ENCODE results near the gene RIMKLB.
"Not testable (repeated sequence)": the region's sequence is repeated elsewhere in the genome, so short reads cannot be mapped to it uniquely, and the experiment has no call there.

Gene RIMKLB

DNA sequence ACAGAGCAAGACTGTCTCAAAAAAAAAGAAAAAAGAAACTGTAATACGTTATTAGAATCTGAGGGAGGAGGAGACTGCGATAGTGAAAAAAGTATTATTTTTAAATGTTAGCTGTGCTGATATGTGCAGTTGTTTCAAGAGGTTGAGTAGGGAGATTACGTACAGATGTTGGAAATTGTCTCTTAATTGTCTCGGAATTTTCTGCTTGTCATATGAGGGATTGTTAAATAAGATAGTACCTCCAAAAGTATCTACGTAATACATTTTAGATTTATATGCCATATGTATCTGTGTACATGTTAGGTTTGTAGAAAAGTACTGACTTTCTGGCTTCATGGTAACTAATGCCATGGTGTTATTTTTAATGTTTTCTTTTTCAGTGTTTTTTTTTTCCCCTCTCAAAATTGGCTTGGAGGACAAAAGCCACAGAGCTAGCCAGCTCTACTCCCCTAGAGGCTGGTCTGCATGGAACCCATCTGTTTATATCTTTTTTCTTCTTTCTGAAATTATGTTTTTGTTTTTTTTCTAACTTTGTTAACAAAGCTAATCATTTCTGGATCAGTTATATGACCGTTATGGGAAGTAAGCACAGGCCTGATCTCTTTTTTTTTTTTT, 3.4 kb downstream of the RIMKLB start:
- TF ChIP-seq POLR2A (IDR thresholded peaks at IDR 0.05; ENCODE audit: low read depth, low read length), result no peak
- DNase-seq (ENCODE audit: insufficient read length, low spot score), result no peak
- no peak for FAIRE-seq

DNA sequence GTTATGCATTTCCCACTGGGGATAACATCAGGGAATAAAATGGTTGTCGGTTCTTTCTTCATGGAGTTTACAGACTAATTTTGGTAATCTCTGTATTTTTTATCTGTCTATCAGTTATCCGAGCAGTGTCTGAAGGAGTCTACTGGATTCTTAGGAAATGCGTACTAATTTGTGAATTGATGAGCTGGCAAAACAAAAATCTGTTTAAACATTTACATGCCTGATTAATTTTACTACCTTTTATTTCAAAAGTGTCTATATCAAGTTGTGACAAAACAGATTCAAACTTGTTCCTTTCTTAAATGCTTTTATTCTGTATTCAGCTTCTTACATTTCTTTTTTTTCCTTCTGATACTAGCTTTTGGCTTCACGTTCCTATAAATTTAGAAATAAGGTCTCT, 4.4 kb downstream of the RIMKLB start:
- TF ChIP-seq POLR2A (IDR thresholded peaks at IDR 0.05; ENCODE audit: low read depth, low read length), result no peak
- FAIRE-seq, result no peak
- DNase-seq (ENCODE audit: insufficient read length, low spot score), result no peak

GRCh38 chr12:8709124-8709830, 11.5 kb downstream of the RIMKLB start:
- no peak for FAIRE-seq

DNA sequence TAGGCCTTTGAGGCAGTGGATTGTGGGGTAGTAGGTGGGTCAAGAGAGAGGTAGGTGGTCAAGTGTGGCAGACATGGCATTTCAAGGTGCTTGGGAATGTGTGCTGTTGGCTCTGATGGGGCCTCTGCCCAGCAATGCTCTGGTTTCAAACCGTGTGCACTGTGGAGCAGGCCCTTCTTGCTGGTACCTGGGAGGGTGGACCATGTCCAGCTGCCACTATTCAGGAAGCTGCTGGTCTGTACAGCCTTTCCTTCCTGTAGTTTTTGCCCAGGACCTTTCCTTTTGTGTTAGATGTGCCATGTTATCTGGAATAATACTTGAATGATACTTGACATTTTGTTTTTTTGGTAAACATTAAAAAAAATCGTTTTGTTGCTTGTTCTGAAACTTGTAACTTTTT, 14.8 kb downstream of the RIMKLB start:
- TF ChIP-seq POLR2A (IDR thresholded peaks at IDR 0.05; ENCODE audit: low read depth, low read length), result no peak
- no peak for DNase-seq (ENCODE audit: insufficient read length, low spot score)
- FAIRE-seq, result no peak

More at GRCh38 chr12:8709124-8709830, 11.5 kb downstream of the RIMKLB start:
- no peak for DNase-seq (ENCODE audit: insufficient read length, low spot score)
- TF ChIP-seq POLR2A (IDR thresholded peaks at IDR 0.05; ENCODE audit: low read depth, low read length), result no peak

DNA sequence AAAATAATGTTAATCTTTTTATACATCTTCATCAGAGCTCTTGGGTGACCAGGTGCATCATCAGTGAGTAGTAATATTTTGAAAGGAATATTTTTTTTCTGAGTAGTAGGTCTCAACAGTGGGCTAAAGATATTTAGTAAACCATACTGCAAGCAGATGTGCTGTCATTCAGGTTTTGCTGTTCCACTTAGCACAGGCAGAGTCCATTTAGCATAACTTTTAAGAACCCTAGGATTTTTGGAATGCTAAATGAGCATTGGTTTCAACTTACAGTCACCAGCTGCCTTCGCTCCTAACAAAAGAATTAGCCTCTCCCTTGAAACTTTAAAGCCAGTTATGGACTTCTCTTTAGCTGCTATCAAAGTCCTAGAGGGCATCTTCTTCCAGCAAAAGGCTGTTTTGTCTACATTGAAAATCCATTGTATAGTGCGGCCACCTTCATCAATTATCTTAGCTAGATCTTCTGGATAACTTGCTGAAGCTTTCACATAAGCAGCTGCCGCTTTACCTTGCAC, 24.6 kb downstream of the RIMKLB start:
- no peak for DNase-seq (ENCODE audit: insufficient read length, low spot score)
- no peak for FAIRE-seq
- TF ChIP-seq POLR2A (IDR thresholded peaks at IDR 0.05; ENCODE audit: low read depth, low read length), result no peak

GRCh38 chr12:8734873-8735381, 37.1 kb downstream of the RIMKLB start:
- DNase-seq (ENCODE audit: insufficient read length, low spot score) (no peak), FAIRE-seq (no peak)
- no peak for TF ChIP-seq POLR2A (IDR thresholded peaks at IDR 0.05; ENCODE audit: low read depth, low read length)

DNA sequence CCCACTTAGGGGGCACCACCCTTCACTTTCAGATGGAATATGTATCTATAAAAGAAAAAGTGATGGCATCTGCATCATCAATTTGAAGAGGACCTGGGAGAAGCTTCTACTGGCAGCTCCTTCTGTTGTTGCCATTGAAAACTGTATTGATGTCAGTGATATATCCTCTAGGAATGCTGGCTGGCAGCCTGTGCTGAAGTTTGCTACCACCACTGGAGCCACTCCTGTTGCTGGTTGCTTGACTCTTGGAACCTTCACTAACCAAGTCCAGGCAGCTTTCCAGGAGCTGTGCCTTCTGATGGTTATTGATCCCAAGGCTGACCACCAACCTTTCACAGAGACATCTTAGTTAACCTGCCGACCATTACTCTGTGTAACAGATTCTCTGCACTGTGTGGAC, 44.7 kb downstream of the RIMKLB start:
- TF ChIP-seq POLR2A (IDR thresholded peaks at IDR 0.05; ENCODE audit: low read depth, low read length), result no peak
- DNase-seq (ENCODE audit: insufficient read length, low spot score), result peak; percentile 25
- FAIRE-seq, result no peak

DNA sequence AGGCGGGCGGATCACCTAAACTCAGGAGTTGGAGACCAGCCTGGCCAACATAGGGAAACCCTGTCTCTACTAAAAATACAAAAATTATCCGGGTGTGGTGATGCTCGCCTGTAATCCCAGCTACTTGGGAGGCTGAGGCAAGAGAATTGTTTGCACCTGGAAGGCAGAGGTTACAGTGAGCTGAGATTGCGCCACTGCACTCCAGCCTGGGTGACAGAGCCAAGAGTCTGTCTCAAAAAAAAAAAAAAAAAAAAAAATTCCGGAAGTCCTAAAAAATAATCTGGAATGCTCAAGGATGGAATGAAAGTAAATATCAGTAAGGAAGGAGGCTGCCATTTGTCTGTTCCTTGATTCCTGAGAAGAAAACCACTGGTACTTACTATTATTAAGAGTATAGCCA, 45.3 kb downstream of the RIMKLB start:
- not testable (repeated sequence) for FAIRE-seq; DNase-seq (ENCODE audit: insufficient read length, low spot score)

DNA sequence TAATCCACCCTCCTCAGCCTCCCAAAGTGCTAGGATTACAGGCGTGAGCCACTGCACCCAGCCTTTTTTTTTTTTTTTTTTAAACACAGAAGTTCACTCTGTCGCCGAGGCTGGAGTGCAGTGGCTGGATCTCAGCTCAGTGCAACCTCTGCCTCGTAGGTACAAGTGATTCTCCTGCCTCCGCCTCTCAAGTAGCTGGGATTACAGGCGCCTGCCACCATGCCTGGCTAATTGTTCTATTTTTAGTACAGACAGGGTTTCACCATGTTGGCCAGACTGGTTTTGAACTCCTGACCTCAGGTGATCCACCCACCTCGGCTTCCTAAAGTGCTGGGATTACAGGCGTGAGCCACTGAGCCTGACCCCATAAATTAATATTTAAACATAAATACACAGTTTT, 47.8 kb downstream of the RIMKLB start:
- FAIRE-seq; DNase-seq (ENCODE audit: insufficient read length, low spot score): not testable (repeated sequence)

- DNase-seq (ENCODE audit: insufficient read length, low spot score) (no peak), FAIRE-seq (no peak)
- no peak for TF ChIP-seq POLR2A (IDR thresholded peaks at IDR 0.05; ENCODE audit: low read depth, low read length)
These were observed 48.3 kb downstream of the RIMKLB start for GRCh38 chr12:8746046-8746445.

DNA sequence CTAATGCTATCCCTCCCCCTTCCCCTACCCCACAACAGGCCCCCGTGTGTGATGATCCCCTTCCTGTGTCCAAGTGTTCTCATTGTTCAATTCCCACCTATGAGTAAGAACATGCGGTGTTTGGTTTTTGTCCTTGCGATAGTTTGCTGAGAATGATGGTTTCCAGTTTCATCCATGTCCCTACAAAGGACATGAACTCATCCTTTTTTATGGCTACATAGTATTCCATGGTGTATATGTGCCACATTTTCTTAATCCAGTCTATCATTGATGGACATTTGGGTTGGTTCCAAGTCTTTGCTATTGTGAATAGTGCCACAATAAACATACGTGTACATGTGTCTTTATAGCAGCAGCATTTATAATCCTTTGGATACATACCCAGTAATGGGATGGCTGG, 62.3 kb downstream of the RIMKLB start:
- not testable (repeated sequence) for FAIRE-seq; DNase-seq (ENCODE audit: insufficient read length, low spot score)

- not testable (repeated sequence) for DNase-seq (ENCODE audit: insufficient read length, low spot score); FAIRE-seq
These were observed 64.9 kb downstream of the RIMKLB start for GRCh38 chr12:8762701-8763100.

GRCh38 chr12:8766121-8766520, 68.3 kb downstream of the RIMKLB start:
- not testable (repeated sequence) for FAIRE-seq; DNase-seq (ENCODE audit: insufficient read length, low spot score)

GRCh38 chr12:8770499-8770898, 72.7 kb downstream of the RIMKLB start:
- no peak for TF ChIP-seq POLR2A (IDR thresholded peaks at IDR 0.05; ENCODE audit: low read depth, low read length)
- DNase-seq (ENCODE audit: insufficient read length, low spot score) (no peak), FAIRE-seq (no peak)

GRCh38 chr12:8771072-8771471, 73.3 kb downstream of the RIMKLB start:
- FAIRE-seq, result no peak
- no peak for TF ChIP-seq POLR2A (IDR thresholded peaks at IDR 0.05; ENCODE audit: low read depth, low read length)
- no peak for DNase-seq (ENCODE audit: insufficient read length, low spot score)
